ENCODE measurements around the gene CABLES1.

DNA sequence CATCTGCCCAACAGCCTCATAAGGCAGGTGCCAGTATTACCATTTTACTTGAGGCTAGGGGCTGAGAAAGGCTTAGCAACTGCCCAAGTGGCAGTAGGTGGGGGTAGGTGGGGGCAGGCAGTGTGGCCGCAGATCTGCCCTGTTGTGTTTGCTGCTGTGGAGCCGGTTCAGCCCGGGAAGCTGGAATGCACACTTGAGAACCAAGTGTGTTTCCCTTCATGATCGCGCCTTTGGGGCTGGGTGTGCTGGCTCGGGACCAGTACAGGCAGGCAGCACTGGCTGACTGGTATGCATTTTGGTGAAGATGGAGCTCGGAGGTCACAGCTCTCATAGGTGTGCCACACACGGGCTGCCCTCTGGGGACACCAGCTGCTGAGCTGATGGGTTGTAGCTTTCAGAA, 85.1 kb downstream of the CABLES1 start:
- TF ChIP-seq, protein P1, sequence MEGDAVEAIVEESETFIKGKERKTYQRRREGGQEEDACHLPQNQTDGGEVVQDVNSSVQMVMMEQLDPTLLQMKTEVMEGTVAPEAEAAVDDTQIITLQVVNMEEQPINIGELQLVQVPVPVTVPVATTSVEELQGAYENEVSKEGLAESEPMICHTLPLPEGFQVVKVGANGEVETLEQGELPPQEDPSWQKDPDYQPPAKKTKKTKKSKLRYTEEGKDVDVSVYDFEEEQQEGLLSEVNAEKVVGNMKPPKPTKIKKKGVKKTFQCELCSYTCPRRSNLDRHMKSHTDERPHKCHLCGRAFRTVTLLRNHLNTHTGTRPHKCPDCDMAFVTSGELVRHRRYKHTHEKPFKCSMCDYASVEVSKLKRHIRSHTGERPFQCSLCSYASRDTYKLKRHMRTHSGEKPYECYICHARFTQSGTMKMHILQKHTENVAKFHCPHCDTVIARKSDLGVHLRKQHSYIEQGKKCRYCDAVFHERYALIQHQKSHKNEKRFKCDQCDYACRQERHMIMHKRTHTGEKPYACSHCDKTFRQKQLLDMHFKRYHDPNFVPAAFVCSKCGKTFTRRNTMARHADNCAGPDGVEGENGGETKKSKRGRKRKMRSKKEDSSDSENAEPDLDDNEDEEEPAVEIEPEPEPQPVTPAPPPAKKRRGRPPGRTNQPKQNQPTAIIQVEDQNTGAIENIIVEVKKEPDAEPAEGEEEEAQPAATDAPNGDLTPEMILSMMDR (IDR thresholded peaks at IDR 0.05) = no peak
- no peak for TF ChIP-seq POLR2AphosphoS5 (IDR thresholded peaks at IDR 0.05)
- no peak for TF ChIP-seq POLR2A (IDR thresholded peaks at IDR 0.05)

Measured in gastroesophageal sphincter (tissue), 3 donors.